SK-N-SH (cell line): ENCODE results near the gene RCAN2. TPM values are rescaled to one million over a fixed set of nuclear protein-coding genes. Genes with fewer than 3 reads are reported as not detected.

ENCODE experiments used
- CTCF ChIA-PET: fragments of 300-600, 350-600 bp; formaldehyde crosslinking; extraction: SDS; loops from one replicate; lab custom pipeline; 2021; lab: Yijun Ruan, JAX
- POLR2A ChIA-PET: fragments of 350-600 bp; sonication (Branson Sonifier 250); formaldehyde crosslinking; extraction: SDS; loops from one replicate; lab custom pipeline; 2020; ENCODE audit warnings: antibody characterized with exemption, inconsistent platforms; lab: Yijun Ruan, JAX
- DNase-seq: peaks from one replicate; pipeline ENCODE4 v3.0.0; 2012
- H2AFZ ChIP-seq: fragments of 200-600 bp; sonication (generic); 2 replicates; pipeline ENCODE4 v1.8.1; 2016; ENCODE audit warnings: antibody characterized with exemption, mild to moderate bottlenecking, low read depth
- H3F3A ChIP-seq: fragments of 200-600 bp; sonication (generic); replicated peaks from 2 replicates; pipeline ENCODE3; 2016; ENCODE audit warnings: antibody characterized with exemption, mild to moderate bottlenecking; ENCODE audit not compliant: insufficient read depth
- H3K27ac ChIP-seq, 2 experiments: fragments of 200-500 bp in 1 of 2; fragments of 200-600 bp in 1 of 2; sonication (Bioruptor generic) in 1 of 2; sonication (generic), shearing (Covaris generic) in 1 of 2; 2 replicates each; pipeline versions ENCODE4 v1.5.1 to v1.6.1; 2014 to 2016; ENCODE audit warnings: low read depth in 2 of 2, inconsistent platforms in 1 of 2, low read length in 1 of 2, mild to moderate bottlenecking in 1 of 2, mixed read lengths in 1 of 2
- H3K27me3 ChIP-seq: fragments of 200-600 bp; sonication (generic), shearing (Covaris generic); 2 replicates; pipeline ENCODE4 v1.6.1; 2016; ENCODE audit warnings: mixed run types; ENCODE audit not compliant: insufficient read depth
- H3K36me3 ChIP-seq, 2 experiments: fragments of 200-500 bp in 1 of 2; fragments of 200-600 bp in 1 of 2; sonication (Bioruptor generic) in 1 of 2; sonication (generic) in 1 of 2; replicated peaks in 1 of 2; 2 replicates each; pipeline versions ENCODE3 to v1.5.1; 2014 to 2016; ENCODE audit warnings: low read length in 1 of 2, mild to moderate bottlenecking in 1 of 2; ENCODE audit not compliant: insufficient read depth in 2 of 2, control insufficient read depth in 1 of 2
- H3K4me1 ChIP-seq, 2 experiments: fragments of 200-500 bp in 1 of 2; fragments of 200-600 bp in 1 of 2; sonication (Bioruptor generic) in 1 of 2; sonication (generic), shearing (Covaris generic) in 1 of 2; 2 replicates each; pipeline versions ENCODE4 v1.5.1 to v1.6.1; 2014 to 2016; ENCODE audit warnings: low read depth in 1 of 2, low read length in 1 of 2, mixed run types in 1 of 2; ENCODE audit not compliant: insufficient read depth in 2 of 2, control insufficient read depth in 1 of 2
- H3K4me2 ChIP-seq: fragments of 200-600 bp; sonication (generic), shearing (Covaris generic); 2 replicates; pipeline ENCODE4 v1.6.1; 2017; ENCODE audit warnings: mixed run types
- H3K4me3 ChIP-seq, 2 experiments: fragments of 200-500 bp in 1 of 2; fragments of 200-600 bp in 1 of 2; sonication (Bioruptor generic) in 1 of 2; sonication (generic), shearing (Covaris generic) in 1 of 2; 2 replicates each; pipeline versions ENCODE4 v1.5.1 to v1.8.1; 2014 to 2016; ENCODE audit warnings: low read depth in 2 of 2, inconsistent platforms in 1 of 2, low read length in 1 of 2, mild to moderate bottlenecking in 1 of 2, mixed read lengths in 1 of 2, moderate library complexity in 1 of 2
- H3K79me2 ChIP-seq: fragments of 200-600 bp; sonication (generic); 2 replicates; pipeline ENCODE4 v1.8.1; 2017; ENCODE audit warnings: mild to moderate bottlenecking; ENCODE audit not compliant: insufficient read depth
- H3K9ac ChIP-seq: fragments of 200-600 bp; sonication (generic); 2 replicates; pipeline ENCODE4 v1.6.1; 2017; ENCODE audit warnings: mixed run types
- H3K9me2 ChIP-seq: fragments of 200-600 bp; sonication (generic); 2 replicates; pipeline ENCODE4 v1.6.1; 2017; ENCODE audit warnings: mixed run types
- H3K9me3 ChIP-seq: fragments of 200-600 bp; sonication (generic); 2 replicates; pipeline ENCODE4 v1.6.1; 2017; ENCODE audit warnings: mixed run types, mild to moderate bottlenecking, moderate library complexity
- H4K20me1 ChIP-seq: fragments of 200-600 bp; sonication (generic); 2 replicates; pipeline ENCODE4 v1.6.1; 2017; ENCODE audit warnings: mild to moderate bottlenecking, mixed run types; ENCODE audit not compliant: insufficient read depth
- CHD2 ChIP-seq: fragments of 150-350 bp; IDR thresholded peaks from 2 replicates; pipeline ENCODE4 v1.6.1; 2018; ENCODE audit warnings: low read length; ENCODE audit not compliant: partially characterized antibody
- ELF1 ChIP-seq: IDR thresholded peaks from 2 replicates; pipeline ENCODE4 v1.4.0; 2012
- EZH2phosphoT487 ChIP-seq: fragments of 200-600 bp; sonication (generic); IDR thresholded peaks from 2 replicates; pipeline ENCODE4 v1.6.1; 2017; ENCODE audit warnings: low read depth, mixed run types, mild to moderate bottlenecking, antibody characterized with exemption, moderate library complexity, borderline replicate concordance
- FOSL2 ChIP-seq: IDR thresholded peaks from 2 replicates; pipeline ENCODE4 v1.4.0; 2012; ENCODE audit warnings: low read depth, mild to moderate bottlenecking, moderate library complexity, borderline replicate concordance
- GABPA ChIP-seq: IDR thresholded peaks from 2 replicates; pipeline ENCODE4 v1.4.0; 2012; ENCODE audit warnings: low read depth, mild to moderate bottlenecking
- GATA2 ChIP-seq: sonication (generic); formaldehyde crosslinking; IDR thresholded peaks from 2 replicates; pipeline ENCODE4 v1.5.0; 2020; ENCODE audit warnings: mild to moderate bottlenecking, missing genetic modification reagents
- JUND ChIP-seq: IDR thresholded peaks from 2 replicates; pipeline ENCODE4 v1.4.0; 2012
- MEF2A ChIP-seq: IDR thresholded peaks from 2 replicates; pipeline ENCODE4 v1.4.0; 2012; ENCODE audit warnings: low read depth, borderline replicate concordance
- NRF1 ChIP-seq: IDR thresholded peaks from 2 replicates; pipeline ENCODE4 v1.6.1; 2012; ENCODE audit warnings: low read depth, mild to moderate bottlenecking, low read length
- POLR2AphosphoS5 ChIP-seq: IDR thresholded peaks from 2 replicates; pipeline ENCODE4 v1.6.1; 2012; ENCODE audit warnings: low read depth, low read length
- RXRA ChIP-seq: IDR thresholded peaks from 2 replicates; pipeline ENCODE4 v1.4.0; 2012; ENCODE audit warnings: low read depth, mild to moderate bottlenecking, borderline replicate concordance
- SIN3A ChIP-seq: IDR thresholded peaks from 2 replicates; pipeline ENCODE4 v1.6.1; 2012; ENCODE audit warnings: low read depth, mild to moderate bottlenecking, low read length, moderate library complexity, borderline replicate concordance
- SMC3 ChIP-seq: IDR thresholded peaks from 2 replicates; pipeline ENCODE4 v1.6.1; 2012; ENCODE audit warnings: low read depth, low read length, improper control_type of control experiment
- TEAD4 ChIP-seq: IDR thresholded peaks from 2 replicates; pipeline ENCODE4 v1.4.0; 2012; ENCODE audit warnings: mild to moderate bottlenecking, borderline replicate concordance; ENCODE audit not compliant: insufficient read depth
- YY1 ChIP-seq: IDR thresholded peaks from 2 replicates; pipeline ENCODE4 v1.4.0; 2012; ENCODE audit warnings: low read depth, mild to moderate bottlenecking
- WGBS: methylation state at CpG from one replicate; pipeline ENCODE4 v1.1.6; 2017; ENCODE audit warnings: low lambda C conversion rate; 5-methylcytosine and 5-hydroxymethylcytosine counted together
- polyA plus RNA-seq, 3 experiments: library from polyadenylated mRNA; depleted of rRNA; stranded (reverse); fragments of >200 nt; gene quantifications; 2 replicates each; pipeline ENCODE4 v1.2.3, GENCODE V29; 2012
- TF ChIP-seq, protein P1 (sequence below): IDR thresholded peaks from 2 replicates; pipeline ENCODE4; 2012
- TF ChIP-seq, protein P2 (sequence below): fragments of 150-350 bp; IDR thresholded peaks from 2 replicates; pipeline ENCODE4 v1.6.1; 2016; ENCODE audit warnings: mild to moderate bottlenecking, low read depth, low read length
- TF ChIP-seq, protein P3 (sequence below): IDR thresholded peaks from 2 replicates; pipeline ENCODE4 v1.6.1; 2012; ENCODE audit warnings: mild to moderate bottlenecking, low read depth, low read length, moderate library complexity
- TF ChIP-seq, protein P4 (sequence below): IDR thresholded peaks from 2 replicates; pipeline ENCODE4 v1.4.0; 2012; ENCODE audit warnings: low read depth, borderline replicate concordance

RCAN2 gene
- polyA plus RNA-seq, 1 of the 3 experiments (the other 2 are of a cell fraction), result not detected

DNA sequence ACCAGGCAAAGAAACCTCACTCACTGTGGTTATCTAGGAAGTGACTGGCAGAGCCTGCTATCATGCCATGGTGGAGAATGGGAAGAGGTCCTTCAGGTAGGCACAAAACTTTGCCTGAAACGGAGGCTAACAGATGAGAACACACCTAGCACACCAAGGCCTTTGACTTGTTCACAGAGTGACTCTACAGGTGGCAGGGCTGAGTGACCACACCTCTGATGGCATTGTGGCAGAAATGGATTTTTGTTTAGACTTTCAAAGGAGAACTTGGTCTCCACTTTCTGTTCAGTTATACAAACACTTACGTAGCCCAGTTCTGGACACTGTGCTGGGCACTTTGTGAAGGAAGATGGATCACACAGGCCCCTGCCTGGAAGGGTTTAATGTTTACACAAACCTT, 204.2 kb downstream of the RCAN2 start:
- ChIA-PET CTCF (no interaction called here), POLR2A (no interaction called here)
- Histone ChIP-seq H3F3A (no peaks in the 10 kb centered on the region), H3K27ac (no peak overlapping the region), H3K36me3 (no peaks in the 10 kb centered on the region), H3K9me2 (no peaks in the 10 kb centered on the region), H4K20me1 (no peaks in the 10 kb centered on the region), H3K79me2 (no peaks in the 10 kb centered on the region), H3K4me2 (no peak overlapping the region), H3K27me3 (peaks cover 4% of the 10 kb centered on the region; the same call in 1 of the 2 replicates), H3K9ac (no peak overlapping the region), H3K9me3 (no peaks in the 10 kb centered on the region), H3K4me3 (no peak overlapping the region), H2AFZ (no peak overlapping the region), H3K4me1 (no peaks in the 10 kb centered on the region)
- 0% methylated on average over 1 of the region's 2 CpGs for WGBS
- no peak for DNase-seq
- no peak for TF ChIP-seq CHD2
- no peak for TF ChIP-seq JUND
- no peak for TF ChIP-seq RXRA
- TF ChIP-seq EZH2phosphoT487, result no peak
- TF ChIP-seq SMC3, result no peak
- TF ChIP-seq, protein P1, sequence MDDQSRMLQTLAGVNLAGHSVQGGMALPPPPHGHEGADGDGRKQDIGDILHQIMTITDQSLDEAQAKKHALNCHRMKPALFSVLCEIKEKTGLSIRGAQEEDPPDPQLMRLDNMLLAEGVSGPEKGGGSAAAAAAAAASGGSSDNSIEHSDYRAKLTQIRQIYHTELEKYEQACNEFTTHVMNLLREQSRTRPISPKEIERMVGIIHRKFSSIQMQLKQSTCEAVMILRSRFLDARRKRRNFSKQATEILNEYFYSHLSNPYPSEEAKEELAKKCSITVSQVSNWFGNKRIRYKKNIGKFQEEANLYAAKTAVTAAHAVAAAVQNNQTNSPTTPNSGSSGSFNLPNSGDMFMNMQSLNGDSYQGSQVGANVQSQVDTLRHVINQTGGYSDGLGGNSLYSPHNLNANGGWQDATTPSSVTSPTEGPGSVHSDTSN, result no peak
- TF ChIP-seq, protein P2, sequence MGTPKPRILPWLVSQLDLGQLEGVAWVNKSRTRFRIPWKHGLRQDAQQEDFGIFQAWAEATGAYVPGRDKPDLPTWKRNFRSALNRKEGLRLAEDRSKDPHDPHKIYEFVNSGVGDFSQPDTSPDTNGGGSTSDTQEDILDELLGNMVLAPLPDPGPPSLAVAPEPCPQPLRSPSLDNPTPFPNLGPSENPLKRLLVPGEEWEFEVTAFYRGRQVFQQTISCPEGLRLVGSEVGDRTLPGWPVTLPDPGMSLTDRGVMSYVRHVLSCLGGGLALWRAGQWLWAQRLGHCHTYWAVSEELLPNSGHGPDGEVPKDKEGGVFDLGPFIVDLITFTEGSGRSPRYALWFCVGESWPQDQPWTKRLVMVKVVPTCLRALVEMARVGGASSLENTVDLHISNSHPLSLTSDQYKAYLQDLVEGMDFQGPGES, result no peak
- no peak for TF ChIP-seq FOSL2
- no peak for TF ChIP-seq SIN3A
- TF ChIP-seq, protein P3, sequence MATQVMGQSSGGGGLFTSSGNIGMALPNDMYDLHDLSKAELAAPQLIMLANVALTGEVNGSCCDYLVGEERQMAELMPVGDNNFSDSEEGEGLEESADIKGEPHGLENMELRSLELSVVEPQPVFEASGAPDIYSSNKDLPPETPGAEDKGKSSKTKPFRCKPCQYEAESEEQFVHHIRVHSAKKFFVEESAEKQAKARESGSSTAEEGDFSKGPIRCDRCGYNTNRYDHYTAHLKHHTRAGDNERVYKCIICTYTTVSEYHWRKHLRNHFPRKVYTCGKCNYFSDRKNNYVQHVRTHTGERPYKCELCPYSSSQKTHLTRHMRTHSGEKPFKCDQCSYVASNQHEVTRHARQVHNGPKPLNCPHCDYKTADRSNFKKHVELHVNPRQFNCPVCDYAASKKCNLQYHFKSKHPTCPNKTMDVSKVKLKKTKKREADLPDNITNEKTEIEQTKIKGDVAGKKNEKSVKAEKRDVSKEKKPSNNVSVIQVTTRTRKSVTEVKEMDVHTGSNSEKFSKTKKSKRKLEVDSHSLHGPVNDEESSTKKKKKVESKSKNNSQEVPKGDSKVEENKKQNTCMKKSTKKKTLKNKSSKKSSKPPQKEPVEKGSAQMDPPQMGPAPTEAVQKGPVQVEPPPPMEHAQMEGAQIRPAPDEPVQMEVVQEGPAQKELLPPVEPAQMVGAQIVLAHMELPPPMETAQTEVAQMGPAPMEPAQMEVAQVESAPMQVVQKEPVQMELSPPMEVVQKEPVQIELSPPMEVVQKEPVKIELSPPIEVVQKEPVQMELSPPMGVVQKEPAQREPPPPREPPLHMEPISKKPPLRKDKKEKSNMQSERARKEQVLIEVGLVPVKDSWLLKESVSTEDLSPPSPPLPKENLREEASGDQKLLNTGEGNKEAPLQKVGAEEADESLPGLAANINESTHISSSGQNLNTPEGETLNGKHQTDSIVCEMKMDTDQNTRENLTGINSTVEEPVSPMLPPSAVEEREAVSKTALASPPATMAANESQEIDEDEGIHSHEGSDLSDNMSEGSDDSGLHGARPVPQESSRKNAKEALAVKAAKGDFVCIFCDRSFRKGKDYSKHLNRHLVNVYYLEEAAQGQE, result no peak
- no peak for TF ChIP-seq GABPA
- no peak for TF ChIP-seq ELF1
- TF ChIP-seq, protein P4, sequence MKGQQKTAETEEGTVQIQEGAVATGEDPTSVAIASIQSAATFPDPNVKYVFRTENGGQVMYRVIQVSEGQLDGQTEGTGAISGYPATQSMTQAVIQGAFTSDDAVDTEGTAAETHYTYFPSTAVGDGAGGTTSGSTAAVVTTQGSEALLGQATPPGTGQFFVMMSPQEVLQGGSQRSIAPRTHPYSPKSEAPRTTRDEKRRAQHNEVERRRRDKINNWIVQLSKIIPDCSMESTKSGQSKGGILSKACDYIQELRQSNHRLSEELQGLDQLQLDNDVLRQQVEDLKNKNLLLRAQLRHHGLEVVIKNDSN, result no peak
- no peak for TF ChIP-seq NRF1
- TF ChIP-seq MEF2A, result no peak
- no peak for TF ChIP-seq YY1
- TF ChIP-seq POLR2AphosphoS5, result no peak
- TF ChIP-seq GATA2 (CRISPR knock-in tag), result no peak
- no peak for TF ChIP-seq TEAD4
